Endothelial cell of umbilical vein (primary cell): Measurements from ENCODE around the gene IZUMO4. TPM values are rescaled to one million over a fixed set of nuclear protein-coding genes. Genes with fewer than 3 reads are reported as not detected.

Experiments
- BruUV-seq: library from RNA; stranded (reverse); fragments of 400-500 nt; replicated peaks from 2 replicates; lab custom pipeline; 2021; lab: Mats Ljungman, UMichigan
- CTCF ChIA-PET: fragments of 300-600, 350-600 bp; sonication (Branson Sonifier 250); formaldehyde crosslinking; loops from one replicate; lab custom pipeline; 2021; ENCODE audit warnings: antibody characterized with exemption, inconsistent platforms; lab: Charles Lee
- POLR2A ChIA-PET: fragments of 300-600, 350-600 bp; sonication (Branson Sonifier 250); formaldehyde crosslinking; loops from one replicate; lab custom pipeline; 2021; ENCODE audit warnings: antibody characterized with exemption, inconsistent platforms; lab: Charles Lee
- DNase-seq: peaks from one replicate; pipeline ENCODE4 v3.0.0-alpha.2; 2011; ENCODE audit warnings: low read depth, low spot score
- FAIRE-seq: peaks from 2 replicates; lab custom pipeline; 2011; peaks lifted over from hg19 to GRCh38; lab: Jason Lieb, UNC
- H2AFZ ChIP-seq: 2 replicates; pipeline ENCODE4 v1.6.0; 2012; ENCODE audit warnings: low read depth, low read length, control low read depth, inconsistent platforms
- H3K27ac ChIP-seq: 2 replicates; pipeline ENCODE4 v1.5.1; 2011; ENCODE audit warnings: low read depth, mild to moderate bottlenecking, control low read depth, low read length, moderate library complexity; ENCODE audit not compliant: insufficient read depth
- H3K27me3 ChIP-seq, 2 experiments: 2 replicates each; pipeline versions ENCODE4 v1.6.0 to v1.6.1; 2011; ENCODE audit warnings: low read length in 2 of 2, mixed read lengths in 1 of 2; ENCODE audit not compliant: control insufficient read depth in 2 of 2, insufficient read depth in 2 of 2
- H3K36me3 ChIP-seq, 2 experiments: 2 replicates in 1 of 2; 3 replicates in 1 of 2; pipeline ENCODE4 v1.5.1; 2011; ENCODE audit warnings: low read length in 2 of 2, mild to moderate bottlenecking in 1 of 2, moderate library complexity in 1 of 2; ENCODE audit not compliant: control insufficient read depth in 2 of 2, insufficient read depth in 2 of 2; ENCODE audit errors: extremely low read depth in 1 of 2
- H3K4me1 ChIP-seq: 3 replicates; pipeline ENCODE4 v1.5.1; 2011; ENCODE audit warnings: mild to moderate bottlenecking, low read length; ENCODE audit not compliant: control insufficient read depth, insufficient read depth; ENCODE audit errors: extremely low read depth
- H3K4me2 ChIP-seq: 2 replicates; pipeline ENCODE4 v1.6.1; 2011; ENCODE audit warnings: low read length, control low read depth, mixed read lengths; ENCODE audit not compliant: insufficient read depth
- H3K4me3 ChIP-seq, 3 experiments: fragments of 200-600 bp in 1 of 3; sonication (generic), shearing (Covaris generic) in 1 of 3; replicated peaks in 1 of 3; 2 replicates each; pipeline ENCODE4 v1.5.1; 2011 to 2016; ENCODE audit warnings: control low read depth in 3 of 3, low read length in 3 of 3, mild to moderate bottlenecking in 2 of 3, inconsistent platforms in 1 of 3, low read depth in 1 of 3, moderate library complexity in 1 of 3; ENCODE audit not compliant: insufficient read depth in 1 of 3
- H3K79me2 ChIP-seq: 2 replicates; pipeline ENCODE4 v1.6.0; 2012; ENCODE audit warnings: low read length, inconsistent platforms; ENCODE audit not compliant: control insufficient read depth, insufficient read depth
- H3K9ac ChIP-seq: replicated peaks from 2 replicates; pipeline ENCODE3; 2011; ENCODE audit warnings: low read length, control low read depth; ENCODE audit not compliant: insufficient read depth; ENCODE audit errors: extremely low read depth
- H3K9me1 ChIP-seq: replicated peaks from 3 replicates; pipeline ENCODE4 v1.6.0; 2011; ENCODE audit warnings: mild to moderate bottlenecking, low read length; ENCODE audit not compliant: control insufficient read depth, insufficient read depth; ENCODE audit errors: extremely low read depth
- H3K9me3 ChIP-seq: replicated peaks from 2 replicates; pipeline ENCODE4 v1.5.1; 2012; ENCODE audit warnings: low read length, inconsistent platforms; ENCODE audit not compliant: control insufficient read depth, insufficient read depth
- H4K20me1 ChIP-seq: replicated peaks from 2 replicates; pipeline ENCODE3; 2011; ENCODE audit warnings: mild to moderate bottlenecking, low read length; ENCODE audit not compliant: control insufficient read depth, insufficient read depth; ENCODE audit errors: extremely low read depth
- EZH2 ChIP-seq: IDR thresholded peaks from 2 replicates; pipeline ENCODE4 v1.6.1; 2012; ENCODE audit warnings: borderline replicate concordance, low read depth, mild to moderate bottlenecking, moderate library complexity, low read length, inconsistent platforms; ENCODE audit not compliant: severe bottlenecking
- FOS ChIP-seq: IDR thresholded peaks from 2 replicates; pipeline ENCODE4 v1.6.1; 2011; ENCODE audit warnings: mild to moderate bottlenecking, low read length, moderate library complexity, borderline replicate concordance; ENCODE audit not compliant: insufficient read depth
- GATA2 ChIP-seq: IDR thresholded peaks from 2 replicates; pipeline ENCODE4 v1.7.0; 2011; ENCODE audit warnings: low read depth, mild to moderate bottlenecking, moderate library complexity, mixed read lengths, low read length; ENCODE audit not compliant: insufficient read length, insufficient read depth
- JUN ChIP-seq: IDR thresholded peaks from 2 replicates; pipeline ENCODE4 v1.6.1; 2011; ENCODE audit warnings: borderline replicate concordance, low read depth; ENCODE audit not compliant: insufficient read length, insufficient read depth
- MYC ChIP-seq: IDR thresholded peaks from one replicate; pipeline ENCODE4 v1.6.1; 2011; ENCODE audit warnings: mild to moderate bottlenecking, low read depth, low read length
- POLR2A ChIP-seq: IDR thresholded peaks from 2 replicates; pipeline ENCODE4 v1.6.1; 2012; ENCODE audit warnings: low read depth, mild to moderate bottlenecking, control low read depth, low read length
- POLR2AphosphoS5 ChIP-seq: IDR thresholded peaks from 2 replicates; pipeline ENCODE4 v1.6.1; 2012; ENCODE audit warnings: low read depth, mild to moderate bottlenecking, control low read depth, low read length, moderate library complexity; ENCODE audit not compliant: insufficient read depth
- dilution Hi-C: fragments of 300-500 bp; cut with MboI; formaldehyde crosslinking; loops from one replicate; pipeline ENCODE4 v1.15.0; 2019; ENCODE audit warnings: low sequenced_read_pairs; ENCODE audit not compliant: extremely low pct_ligation_motif_present
- intact Hi-C: fragments of 100-400 bp; cut with micrococcal nuclease; formaldehyde crosslinking; loops from one replicate; pipeline ENCODE4 v1.10.0; 2022
- polyA plus RNA-seq, 4 experiments: library from polyadenylated mRNA; depleted of rRNA in 3 of 4; stranded (reverse) in 3 of 4; unstranded in 1 of 4; fragments of >200 nt; gene quantifications; 2 replicates each; pipeline versions ENCODE4 v1.2.1 to v1.2.3, GENCODE V29; 2011 to 2012; ENCODE audit warnings: missing spikeins in 1 of 4
- total RNA-seq: library from RNA; stranded (reverse); gene quantifications from 2 replicates; pipeline ENCODE4 v1.2.3, GENCODE V29; 2021
- TF ChIP-seq, protein P1 (sequence below): IDR thresholded peaks from 2 replicates; pipeline ENCODE4 v1.6.1; 2011; ENCODE audit not compliant: insufficient read depth, insufficient read length
- TF ChIP-seq, protein P2 (sequence below), 2 donors: IDR thresholded peaks; 1 replicate in 1 of 2; 2 replicates in 1 of 2; pipeline ENCODE4 v1.5.1; 2011; ENCODE audit warnings: low read length in 2 of 2, mild to moderate bottlenecking in 2 of 2, moderate library complexity in 2 of 2, control low read depth in 1 of 2, inconsistent platforms in 1 of 2, low read depth in 1 of 2; ENCODE audit not compliant: insufficient read depth in 1 of 2; ENCODE audit errors: extremely low read depth in 1 of 2

Gene IZUMO4
- total and polyA plus RNA-seq, 2 donors (not counting 3 experiments of a cell fraction or from before 2014, with no cell fraction given) = 1.1 to 2.0 TPM

DNA sequence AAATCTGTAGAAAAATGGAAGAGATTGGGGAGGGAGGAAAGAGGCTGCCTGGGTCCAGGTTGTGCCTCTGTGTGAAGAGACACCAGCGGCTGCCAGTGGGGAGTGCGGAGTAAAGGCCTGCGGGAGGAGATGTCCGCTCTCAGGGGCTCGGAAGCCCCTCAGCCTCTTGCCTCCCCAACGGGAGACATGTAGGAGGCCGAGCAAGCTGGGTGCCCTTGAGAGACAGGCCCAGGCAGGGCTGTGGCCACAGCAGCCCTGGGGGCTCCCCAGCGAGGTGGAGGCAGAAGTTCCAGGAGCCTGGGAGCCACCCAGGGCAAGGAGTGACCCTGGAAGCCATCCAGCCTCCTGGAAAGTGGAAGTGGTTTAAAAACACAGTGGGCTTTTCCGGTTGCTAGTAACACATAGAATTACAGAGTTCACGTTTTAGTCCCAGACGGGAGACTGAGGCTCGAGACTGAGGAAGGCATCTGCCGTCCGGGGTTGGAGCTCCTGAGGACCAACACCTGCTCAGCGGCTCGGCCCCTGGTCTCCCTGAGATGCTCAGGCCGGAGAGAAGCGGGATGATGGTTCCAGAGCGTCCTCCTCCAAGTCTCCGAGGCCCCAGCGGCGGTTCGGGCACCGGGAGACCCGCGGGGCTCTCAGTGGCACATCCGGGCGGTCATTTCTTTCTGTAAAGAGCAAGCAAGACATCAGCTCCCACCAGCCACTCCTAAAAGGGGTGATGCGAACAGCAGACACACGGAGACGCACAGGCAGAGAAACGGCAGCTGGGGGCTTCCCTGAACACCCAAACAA lies 23.8 kb upstream of the IZUMO4 start:
- CTCF ChIA-PET = interaction anchor here (1.1 kb wide), 1 partner anchor 10 kb away, joined by 4 read pairs; no protein-coding TSS in a partner anchor
- Histone ChIP-seq H3K27me3 (no peaks in the 10 kb centered on the region), H4K20me1 (no peaks in the 10 kb centered on the region), H3K9me3 (no peaks in the 10 kb centered on the region), H3K27ac (no peak overlapping the region), H3K79me2 (no peaks in the 10 kb centered on the region), H3K4me1 (no peaks in the 10 kb centered on the region), H3K9me1 (no peaks in the 10 kb centered on the region), H3K9ac (no peak overlapping the region), H3K36me3 (peaks cover 2 to 34% of the 10 kb centered on the region in 2 experiments), H3K4me2 (no peak overlapping the region), H3K4me3 (no peak overlapping the region), H2AFZ (no peak overlapping the region)
- TF ChIP-seq JUN = no peak
- TF ChIP-seq FOS = no peak
- TF ChIP-seq, protein P1, sequence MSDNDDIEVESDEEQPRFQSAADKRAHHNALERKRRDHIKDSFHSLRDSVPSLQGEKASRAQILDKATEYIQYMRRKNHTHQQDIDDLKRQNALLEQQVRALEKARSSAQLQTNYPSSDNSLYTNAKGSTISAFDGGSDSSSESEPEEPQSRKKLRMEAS = no peak
- no peak for TF ChIP-seq EZH2
- TF ChIP-seq GATA2 = no peak
- no peak for TF ChIP-seq MYC
- no peak for TF ChIP-seq POLR2AphosphoS5
- TF ChIP-seq, protein P2, sequence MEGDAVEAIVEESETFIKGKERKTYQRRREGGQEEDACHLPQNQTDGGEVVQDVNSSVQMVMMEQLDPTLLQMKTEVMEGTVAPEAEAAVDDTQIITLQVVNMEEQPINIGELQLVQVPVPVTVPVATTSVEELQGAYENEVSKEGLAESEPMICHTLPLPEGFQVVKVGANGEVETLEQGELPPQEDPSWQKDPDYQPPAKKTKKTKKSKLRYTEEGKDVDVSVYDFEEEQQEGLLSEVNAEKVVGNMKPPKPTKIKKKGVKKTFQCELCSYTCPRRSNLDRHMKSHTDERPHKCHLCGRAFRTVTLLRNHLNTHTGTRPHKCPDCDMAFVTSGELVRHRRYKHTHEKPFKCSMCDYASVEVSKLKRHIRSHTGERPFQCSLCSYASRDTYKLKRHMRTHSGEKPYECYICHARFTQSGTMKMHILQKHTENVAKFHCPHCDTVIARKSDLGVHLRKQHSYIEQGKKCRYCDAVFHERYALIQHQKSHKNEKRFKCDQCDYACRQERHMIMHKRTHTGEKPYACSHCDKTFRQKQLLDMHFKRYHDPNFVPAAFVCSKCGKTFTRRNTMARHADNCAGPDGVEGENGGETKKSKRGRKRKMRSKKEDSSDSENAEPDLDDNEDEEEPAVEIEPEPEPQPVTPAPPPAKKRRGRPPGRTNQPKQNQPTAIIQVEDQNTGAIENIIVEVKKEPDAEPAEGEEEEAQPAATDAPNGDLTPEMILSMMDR (IDR thresholded peaks at IDR 0.05; ENCODE audit: extremely low read depth in 1 of 2, insufficient read depth in 1 of 2, low read depth in 1 of 2, low read length in 2 of 2) = no peak
- no peak for TF ChIP-seq POLR2A
- no peak for DNase-seq
- no peak for FAIRE-seq
- POLR2A ChIA-PET = no interaction called here
- dilution Hi-C loops (no loop called here), intact Hi-C loops (no loop called here)
- BruUV-seq = no TSS peak
